GM23338 (cell line): Measurements from ENCODE around the gene ATAD1. TPM values are rescaled to one million over a fixed set of nuclear protein-coding genes. Genes with fewer than 3 reads are reported as not detected.

Source experiments
- ATAC-seq: fragments of 200-7000 bp; cut with Tn5 transposase; 3 replicates; pipeline ENCODE4 v1.9.1; 2020
- DNase-seq: peaks from one replicate; pipeline ENCODE4 v3.0.0-alpha.2; 2015; ENCODE audit warnings: low spot score
- H2AFZ ChIP-seq: fragments of 200-600 bp; sonication (generic); 2 replicates; pipeline ENCODE4 v1.8.0; 2016; ENCODE audit warnings: antibody characterized with exemption, mild to moderate bottlenecking, moderate library complexity
- H3F3A ChIP-seq: fragments of 200-600 bp; sonication (generic); replicated peaks from 2 replicates; pipeline ENCODE4 v1.8.0; 2017; ENCODE audit warnings: antibody characterized with exemption, mixed run types, low read depth
- H3K27ac ChIP-seq: fragments of 200-600 bp; sonication (generic); 2 replicates; pipeline ENCODE4 v1.6.1; 2016; ENCODE audit warnings: low read depth
- H3K27me3 ChIP-seq: fragments of 200-600 bp; sonication (generic); 2 replicates; pipeline ENCODE4 v1.8.0; 2016; ENCODE audit warnings: mild to moderate bottlenecking, mixed run types, moderate library complexity; ENCODE audit not compliant: insufficient read depth
- H3K36me3 ChIP-seq: fragments of 200-600 bp; sonication (generic); 2 replicates; pipeline ENCODE4 v1.8.0; 2016; ENCODE audit warnings: mild to moderate bottlenecking; ENCODE audit not compliant: insufficient read depth
- H3K4me1 ChIP-seq: fragments of 200-600 bp; sonication (generic); 2 replicates; pipeline ENCODE4 v1.8.0; 2016; ENCODE audit warnings: mild to moderate bottlenecking, moderate library complexity; ENCODE audit not compliant: insufficient read depth
- H3K4me2 ChIP-seq: fragments of 200-600 bp; sonication (generic); 2 replicates; pipeline ENCODE4 v1.7.1; 2017; ENCODE audit warnings: mixed run types
- H3K4me3 ChIP-seq: fragments of 200-600 bp; sonication (generic); 2 replicates; pipeline ENCODE4 v1.6.1; 2016; ENCODE audit warnings: mixed run types
- H3K79me2 ChIP-seq: fragments of 200-600 bp; sonication (generic); replicated peaks from 2 replicates; pipeline ENCODE4 v1.8.0; 2017; ENCODE audit warnings: mild to moderate bottlenecking; ENCODE audit not compliant: insufficient read depth
- H3K9me2 ChIP-seq: fragments of 200-600 bp; sonication (generic); 2 replicates; pipeline ENCODE4 v1.8.0; 2017; ENCODE audit not compliant: insufficient read depth
- H4K20me1 ChIP-seq: fragments of 200-600 bp; sonication (generic); replicated peaks from 2 replicates; pipeline ENCODE4 v1.8.0; 2017; ENCODE audit warnings: mild to moderate bottlenecking; ENCODE audit not compliant: insufficient read depth
- H3K27ac Mint-ChIP-seq: 2 replicates; pipeline ENCODE4 v1.8.0; 2020; ENCODE audit warnings: inconsistent platforms, mild to moderate bottlenecking, moderate library complexity, mixed read lengths
- H3K27me3 Mint-ChIP-seq: 3 replicates; pipeline ENCODE4 v1.8.0; 2022; ENCODE audit warnings: low read depth, mild to moderate bottlenecking, moderate library complexity, mixed read lengths, inconsistent platforms; ENCODE audit not compliant: insufficient read depth, poor library complexity
- H3K36me3 Mint-ChIP-seq: 3 replicates; pipeline ENCODE4 v1.8.0; 2021; ENCODE audit warnings: low read depth, mild to moderate bottlenecking, inconsistent platforms, moderate library complexity, mixed read lengths
- H3K4me1 Mint-ChIP-seq: 3 replicates; pipeline ENCODE4 v1.8.0; 2020; ENCODE audit warnings: mild to moderate bottlenecking, inconsistent platforms, mixed read lengths
- H3K4me3 Mint-ChIP-seq: 3 replicates; pipeline ENCODE4 v1.8.0; 2021; ENCODE audit warnings: moderate library complexity, mild to moderate bottlenecking, inconsistent platforms, mixed read lengths
- H3K9me3 Mint-ChIP-seq: 3 replicates; pipeline ENCODE4 v1.8.0; 2020; ENCODE audit warnings: moderate library complexity, mild to moderate bottlenecking, inconsistent platforms, mixed read lengths
- CREB1 ChIP-seq: fragments of 250-450 bp; sonication (Bioruptor Pico); IDR thresholded peaks from 2 replicates; pipeline ENCODE4 v1.5.0; 2020; ENCODE audit warnings: low read depth, mild to moderate bottlenecking, moderate library complexity
- EZH2 ChIP-seq: fragments of 200-600 bp; sonication (generic); IDR thresholded peaks from one replicate; pipeline ENCODE4 v1.8.0; 2017; ENCODE audit warnings: antibody characterized with exemption, mild to moderate bottlenecking, low read depth; ENCODE audit not compliant: unreplicated experiment
- EZH2phosphoT487 ChIP-seq: fragments of 200-600 bp; sonication (generic); IDR thresholded peaks from one replicate; pipeline ENCODE4 v1.8.1; 2018; ENCODE audit warnings: antibody characterized with exemption; ENCODE audit not compliant: unreplicated experiment
- JUNB ChIP-seq: IDR thresholded peaks from one replicate; pipeline ENCODE4 v1.6.1; 2016; ENCODE audit warnings: antibody characterized with exemption; ENCODE audit not compliant: unreplicated experiment
- NANOG ChIP-seq: IDR thresholded peaks from 2 replicates; pipeline ENCODE4 v1.6.1; 2016; ENCODE audit warnings: antibody characterized with exemption, borderline replicate concordance
- POLR2AphosphoS5 ChIP-seq: IDR thresholded peaks from 2 replicates; pipeline ENCODE4 v1.6.1; 2016; ENCODE audit warnings: antibody characterized with exemption, low read depth
- STAT1 ChIP-seq: IDR thresholded peaks from one replicate; pipeline ENCODE4 v1.6.1; 2016; ENCODE audit warnings: antibody characterized with exemption; ENCODE audit not compliant: unreplicated experiment
- ZNF114 ChIP-seq: fragments of 250-450 bp; sonication (Bioruptor Pico); IDR thresholded peaks from 2 replicates; pipeline ENCODE4 v1.5.0; 2020; ENCODE audit warnings: mild to moderate bottlenecking, moderate library complexity
- ZNF331 ChIP-seq: fragments of 250-450 bp; sonication (Bioruptor Pico); IDR thresholded peaks from 2 replicates; pipeline ENCODE4 v1.5.0; 2020; ENCODE audit warnings: low read depth, mild to moderate bottlenecking, moderate library complexity
- polyA plus RNA-seq: library from polyadenylated mRNA; unstranded; fragments of >200 nt; fragmentation: Nextera tagmentation; extraction: Ambion mirVana; gene quantifications from 2 replicates; pipeline ENCODE4 v1.2.1, GENCODE V29; 2016
- total RNA-seq: library from RNA; depleted of rRNA; stranded (reverse); fragments of >200 nt; shearing (Covaris generic); gene quantifications from 2 replicates; pipeline ENCODE4 v1.2.3, GENCODE V29; 2014
- TF ChIP-seq, protein P1 (sequence below): IDR thresholded peaks from one replicate; pipeline ENCODE4 v1.6.1; 2018; ENCODE audit warnings: antibody characterized with exemption; ENCODE audit not compliant: unreplicated experiment
- TF ChIP-seq, protein P2 (sequence below): fragments of 250-450 bp; sonication (Bioruptor Pico); IDR thresholded peaks from 2 replicates; pipeline ENCODE4 v1.5.0; 2020; ENCODE audit warnings: mild to moderate bottlenecking, moderate library complexity
- TF ChIP-seq, protein P3 (sequence below): IDR thresholded peaks from 2 replicates; pipeline ENCODE4 v1.6.1; 2016; ENCODE audit warnings: antibody characterized with exemption
- TF ChIP-seq, protein P4 (sequence below), 2 experiments: fragments of 200-600 bp in 1 of 2; sonication (generic) in 1 of 2; conservative IDR thresholded peaks; 2 replicates each; pipeline versions ENCODE4 v1.5.1 to v1.6.1; 2016 to 2017; ENCODE audit warnings: antibody characterized with exemption in 2 of 2, low read depth in 2 of 2, mild to moderate bottlenecking in 2 of 2, moderate library complexity in 1 of 2

ATAD1 gene
- total and polyA plus RNA-seq, 2 experiments from 2014 or later: 30.3 to 49.6 TPM

DNA sequence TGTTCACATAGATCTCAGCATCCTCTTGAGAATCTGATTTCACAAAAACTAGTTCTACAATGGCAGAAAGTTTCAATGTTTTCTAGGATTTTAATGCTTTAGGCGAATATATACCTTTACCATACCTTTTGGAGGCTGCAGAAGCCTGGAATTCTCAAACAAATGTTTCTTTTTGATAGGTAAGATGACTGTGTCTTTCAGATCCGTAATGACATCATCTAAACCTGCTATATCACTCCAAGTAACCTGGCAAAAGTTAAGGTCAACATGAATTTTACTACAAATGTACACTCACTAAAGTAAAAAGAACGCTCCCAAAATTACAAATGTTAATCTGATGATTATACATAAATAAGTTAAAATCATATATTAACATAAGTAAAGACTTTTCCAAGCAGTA lies 27.8 kb downstream of the ATAD1 start:
- H4K20me1 ChIP-seq: no peaks in the 10 kb centered on the region; the same call in 1 of the 2 replicates
- peaks cover 3% of the 10 kb centered on the region; the same call in 1 of the 2 replicates for H3K36me3 ChIP-seq
- DNase-seq (no peak), ATAC-seq (no peak)
- no peaks in the 10 kb centered on the region for H3F3A ChIP-seq
- peaks cover 9% of the 10 kb centered on the region; the same call in 1 of the 2 replicates for H3K4me1 ChIP-seq
- Mint-ChIP-seq H3K27me3 (no peaks in the 10 kb centered on the region), H3K4me1 (peaks cover 11% of the 10 kb centered on the region; the same call in 2 of the 3 replicates), H3K9me3 (no peaks in the 10 kb centered on the region), H3K27ac (no peak overlapping the region), H3K4me3 (no peak overlapping the region), H3K36me3 (peaks cover 22% of the 10 kb centered on the region)
- H3K79me2 ChIP-seq: peaks cover 17% of the 10 kb centered on the region
- H3K9me2 ChIP-seq: no peaks in the 10 kb centered on the region
- H3K4me2 ChIP-seq: no peak overlapping the region
- TF ChIP-seq EZH2 (no peak), POLR2AphosphoS5 (no peak), JUNB (no peak), ZNF331 (CRISPR knock-in tag) (no peak), CREB1 (CRISPR knock-in tag) (no peak), NANOG (no peak), STAT1 (no peak), ZNF114 (CRISPR knock-in tag) (no peak), EZH2phosphoT487 (no peak)
- TF ChIP-seq, protein P1, sequence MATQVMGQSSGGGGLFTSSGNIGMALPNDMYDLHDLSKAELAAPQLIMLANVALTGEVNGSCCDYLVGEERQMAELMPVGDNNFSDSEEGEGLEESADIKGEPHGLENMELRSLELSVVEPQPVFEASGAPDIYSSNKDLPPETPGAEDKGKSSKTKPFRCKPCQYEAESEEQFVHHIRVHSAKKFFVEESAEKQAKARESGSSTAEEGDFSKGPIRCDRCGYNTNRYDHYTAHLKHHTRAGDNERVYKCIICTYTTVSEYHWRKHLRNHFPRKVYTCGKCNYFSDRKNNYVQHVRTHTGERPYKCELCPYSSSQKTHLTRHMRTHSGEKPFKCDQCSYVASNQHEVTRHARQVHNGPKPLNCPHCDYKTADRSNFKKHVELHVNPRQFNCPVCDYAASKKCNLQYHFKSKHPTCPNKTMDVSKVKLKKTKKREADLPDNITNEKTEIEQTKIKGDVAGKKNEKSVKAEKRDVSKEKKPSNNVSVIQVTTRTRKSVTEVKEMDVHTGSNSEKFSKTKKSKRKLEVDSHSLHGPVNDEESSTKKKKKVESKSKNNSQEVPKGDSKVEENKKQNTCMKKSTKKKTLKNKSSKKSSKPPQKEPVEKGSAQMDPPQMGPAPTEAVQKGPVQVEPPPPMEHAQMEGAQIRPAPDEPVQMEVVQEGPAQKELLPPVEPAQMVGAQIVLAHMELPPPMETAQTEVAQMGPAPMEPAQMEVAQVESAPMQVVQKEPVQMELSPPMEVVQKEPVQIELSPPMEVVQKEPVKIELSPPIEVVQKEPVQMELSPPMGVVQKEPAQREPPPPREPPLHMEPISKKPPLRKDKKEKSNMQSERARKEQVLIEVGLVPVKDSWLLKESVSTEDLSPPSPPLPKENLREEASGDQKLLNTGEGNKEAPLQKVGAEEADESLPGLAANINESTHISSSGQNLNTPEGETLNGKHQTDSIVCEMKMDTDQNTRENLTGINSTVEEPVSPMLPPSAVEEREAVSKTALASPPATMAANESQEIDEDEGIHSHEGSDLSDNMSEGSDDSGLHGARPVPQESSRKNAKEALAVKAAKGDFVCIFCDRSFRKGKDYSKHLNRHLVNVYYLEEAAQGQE: no peak
- TF ChIP-seq, protein P2, sequence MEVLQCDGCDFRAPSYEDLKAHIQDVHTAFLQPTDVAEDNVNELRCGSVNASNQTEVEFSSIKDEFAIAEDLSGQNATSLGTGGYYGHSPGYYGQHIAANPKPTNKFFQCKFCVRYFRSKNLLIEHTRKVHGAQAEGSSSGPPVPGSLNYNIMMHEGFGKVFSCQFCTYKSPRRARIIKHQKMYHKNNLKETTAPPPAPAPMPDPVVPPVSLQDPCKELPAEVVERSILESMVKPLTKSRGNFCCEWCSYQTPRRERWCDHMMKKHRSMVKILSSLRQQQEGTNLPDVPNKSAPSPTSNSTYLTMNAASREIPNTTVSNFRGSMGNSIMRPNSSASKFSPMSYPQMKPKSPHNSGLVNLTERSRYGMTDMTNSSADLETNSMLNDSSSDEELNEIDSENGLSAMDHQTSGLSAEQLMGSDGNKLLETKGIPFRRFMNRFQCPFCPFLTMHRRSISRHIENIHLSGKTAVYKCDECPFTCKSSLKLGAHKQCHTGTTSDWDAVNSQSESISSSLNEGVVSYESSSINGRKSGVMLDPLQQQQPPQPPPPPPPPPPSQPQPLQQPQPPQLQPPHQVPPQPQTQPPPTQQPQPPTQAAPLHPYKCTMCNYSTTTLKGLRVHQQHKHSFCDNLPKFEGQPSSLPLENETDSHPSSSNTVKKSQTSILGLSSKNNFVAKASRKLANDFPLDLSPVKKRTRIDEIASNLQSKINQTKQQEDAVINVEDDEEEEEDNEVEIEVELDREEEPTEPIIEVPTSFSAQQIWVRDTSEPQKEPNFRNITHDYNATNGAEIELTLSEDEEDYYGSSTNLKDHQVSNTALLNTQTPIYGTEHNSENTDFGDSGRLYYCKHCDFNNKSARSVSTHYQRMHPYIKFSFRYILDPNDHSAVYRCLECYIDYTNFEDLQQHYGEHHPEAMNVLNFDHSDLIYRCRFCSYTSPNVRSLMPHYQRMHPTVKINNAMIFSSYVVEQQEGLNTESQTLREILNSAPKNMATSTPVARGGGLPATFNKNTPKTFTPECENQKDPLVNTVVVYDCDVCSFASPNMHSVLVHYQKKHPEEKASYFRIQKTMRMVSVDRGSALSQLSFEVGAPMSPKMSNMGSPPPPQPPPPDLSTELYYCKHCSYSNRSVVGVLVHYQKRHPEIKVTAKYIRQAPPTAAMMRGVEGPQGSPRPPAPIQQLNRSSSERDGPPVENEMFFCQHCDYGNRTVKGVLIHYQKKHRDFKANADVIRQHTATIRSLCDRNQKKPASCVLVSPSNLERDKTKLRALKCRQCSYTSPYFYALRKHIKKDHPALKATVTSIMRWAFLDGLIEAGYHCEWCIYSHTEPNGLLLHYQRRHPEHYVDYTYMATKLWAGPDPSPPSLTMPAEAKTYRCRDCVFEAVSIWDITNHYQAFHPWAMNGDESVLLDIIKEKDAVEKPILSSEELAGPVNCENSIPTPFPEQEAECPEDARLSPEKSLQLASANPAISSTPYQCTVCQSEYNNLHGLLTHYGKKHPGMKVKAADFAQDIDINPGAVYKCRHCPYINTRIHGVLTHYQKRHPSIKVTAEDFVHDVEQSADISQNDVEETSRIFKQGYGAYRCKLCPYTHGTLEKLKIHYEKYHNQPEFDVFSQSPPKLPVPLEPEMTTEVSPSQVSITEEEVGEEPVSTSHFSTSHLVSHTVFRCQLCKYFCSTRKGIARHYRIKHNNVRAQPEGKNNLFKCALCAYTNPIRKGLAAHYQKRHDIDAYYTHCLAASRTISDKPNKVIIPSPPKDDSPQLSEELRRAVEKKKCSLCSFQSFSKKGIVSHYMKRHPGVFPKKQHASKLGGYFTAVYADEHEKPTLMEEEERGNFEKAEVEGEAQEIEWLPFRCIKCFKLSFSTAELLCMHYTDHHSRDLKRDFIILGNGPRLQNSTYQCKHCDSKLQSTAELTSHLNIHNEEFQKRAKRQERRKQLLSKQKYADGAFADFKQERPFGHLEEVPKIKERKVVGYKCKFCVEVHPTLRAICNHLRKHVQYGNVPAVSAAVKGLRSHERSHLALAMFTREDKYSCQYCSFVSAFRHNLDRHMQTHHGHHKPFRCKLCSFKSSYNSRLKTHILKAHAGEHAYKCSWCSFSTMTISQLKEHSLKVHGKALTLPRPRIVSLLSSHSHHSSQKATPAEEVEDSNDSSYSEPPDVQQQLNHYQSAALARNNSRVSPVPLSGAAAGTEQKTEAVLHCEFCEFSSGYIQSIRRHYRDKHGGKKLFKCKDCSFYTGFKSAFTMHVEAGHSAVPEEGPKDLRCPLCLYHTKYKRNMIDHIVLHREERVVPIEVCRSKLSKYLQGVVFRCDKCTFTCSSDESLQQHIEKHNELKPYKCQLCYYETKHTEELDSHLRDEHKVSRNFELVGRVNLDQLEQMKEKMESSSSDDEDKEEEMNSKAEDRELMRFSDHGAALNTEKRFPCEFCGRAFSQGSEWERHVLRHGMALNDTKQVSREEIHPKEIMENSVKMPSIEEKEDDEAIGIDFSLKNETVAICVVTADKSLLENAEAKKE (CRISPR knock-in tag): no peak
- TF ChIP-seq, protein P3, sequence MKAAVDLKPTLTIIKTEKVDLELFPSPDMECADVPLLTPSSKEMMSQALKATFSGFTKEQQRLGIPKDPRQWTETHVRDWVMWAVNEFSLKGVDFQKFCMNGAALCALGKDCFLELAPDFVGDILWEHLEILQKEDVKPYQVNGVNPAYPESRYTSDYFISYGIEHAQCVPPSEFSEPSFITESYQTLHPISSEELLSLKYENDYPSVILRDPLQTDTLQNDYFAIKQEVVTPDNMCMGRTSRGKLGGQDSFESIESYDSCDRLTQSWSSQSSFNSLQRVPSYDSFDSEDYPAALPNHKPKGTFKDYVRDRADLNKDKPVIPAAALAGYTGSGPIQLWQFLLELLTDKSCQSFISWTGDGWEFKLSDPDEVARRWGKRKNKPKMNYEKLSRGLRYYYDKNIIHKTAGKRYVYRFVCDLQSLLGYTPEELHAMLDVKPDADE: no peak
- TF ChIP-seq, protein P4, sequence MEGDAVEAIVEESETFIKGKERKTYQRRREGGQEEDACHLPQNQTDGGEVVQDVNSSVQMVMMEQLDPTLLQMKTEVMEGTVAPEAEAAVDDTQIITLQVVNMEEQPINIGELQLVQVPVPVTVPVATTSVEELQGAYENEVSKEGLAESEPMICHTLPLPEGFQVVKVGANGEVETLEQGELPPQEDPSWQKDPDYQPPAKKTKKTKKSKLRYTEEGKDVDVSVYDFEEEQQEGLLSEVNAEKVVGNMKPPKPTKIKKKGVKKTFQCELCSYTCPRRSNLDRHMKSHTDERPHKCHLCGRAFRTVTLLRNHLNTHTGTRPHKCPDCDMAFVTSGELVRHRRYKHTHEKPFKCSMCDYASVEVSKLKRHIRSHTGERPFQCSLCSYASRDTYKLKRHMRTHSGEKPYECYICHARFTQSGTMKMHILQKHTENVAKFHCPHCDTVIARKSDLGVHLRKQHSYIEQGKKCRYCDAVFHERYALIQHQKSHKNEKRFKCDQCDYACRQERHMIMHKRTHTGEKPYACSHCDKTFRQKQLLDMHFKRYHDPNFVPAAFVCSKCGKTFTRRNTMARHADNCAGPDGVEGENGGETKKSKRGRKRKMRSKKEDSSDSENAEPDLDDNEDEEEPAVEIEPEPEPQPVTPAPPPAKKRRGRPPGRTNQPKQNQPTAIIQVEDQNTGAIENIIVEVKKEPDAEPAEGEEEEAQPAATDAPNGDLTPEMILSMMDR (conservative IDR thresholded peaks at IDR 0.05; ENCODE audit: low read depth in 2 of 2): no peak
- no peak overlapping the region for H3K4me3 ChIP-seq
- no peaks in the 10 kb centered on the region for H3K27me3 ChIP-seq
- H3K27ac ChIP-seq: no peak overlapping the region
- H2AFZ ChIP-seq: no peak overlapping the region
